OCI-LY1 (cell line): ENCODE results near the gene C1QB.

Experiments used
- H2AFZ ChIP-seq: fragments of 200-600 bp; sonication (generic), shearing (Covaris generic); 2 replicates; pipeline ENCODE4 v1.6.0; 2014; ENCODE audit warnings: antibody characterized with exemption, mild to moderate bottlenecking, low read length
- H3F3A ChIP-seq: fragments of 200-600 bp; sonication (generic), shearing (Covaris generic); 2 replicates; pipeline ENCODE4 v1.6.0; 2014; ENCODE audit warnings: mild to moderate bottlenecking, antibody characterized with exemption, low read length, moderate library complexity; ENCODE audit not compliant: insufficient read depth
- H3K27ac ChIP-seq: fragments of 200-600 bp; sonication (generic); 2 replicates; pipeline ENCODE4 v1.5.1; 2014; ENCODE audit warnings: low read length, mixed run types, mild to moderate bottlenecking, low read depth; ENCODE audit not compliant: poor library complexity, severe bottlenecking
- H3K27me3 ChIP-seq: fragments of 200-600 bp; sonication (generic); 2 replicates; pipeline ENCODE4 v1.6.0; 2014; ENCODE audit warnings: antibody characterized with exemption, mild to moderate bottlenecking, low read length, moderate library complexity; ENCODE audit not compliant: insufficient read depth
- H3K36me3 ChIP-seq: fragments of 200-600 bp; sonication (generic); 2 replicates; pipeline ENCODE4 v1.6.1; 2014; ENCODE audit warnings: mild to moderate bottlenecking, antibody characterized with exemption, low read length, moderate library complexity, mixed read lengths; ENCODE audit not compliant: insufficient read depth
- H3K4me1 ChIP-seq: fragments of 200-600 bp; sonication (generic); 2 replicates; pipeline ENCODE4 v1.5.1; 2014; ENCODE audit warnings: mild to moderate bottlenecking, low read length, moderate library complexity; ENCODE audit not compliant: insufficient read depth, severe bottlenecking
- H3K4me2 ChIP-seq: fragments of 200-600 bp; sonication (generic), shearing (Covaris generic); 2 replicates; pipeline ENCODE4 v1.6.1; 2014; ENCODE audit warnings: low read length
- H3K4me3 ChIP-seq: fragments of 200-600 bp; sonication (generic); 2 replicates; pipeline ENCODE4 v1.5.1; 2014; ENCODE audit warnings: low read length, low read depth, mild to moderate bottlenecking, mixed read lengths; ENCODE audit not compliant: poor library complexity, severe bottlenecking
- H3K79me2 ChIP-seq: fragments of 200-600 bp; shearing (Covaris generic); 2 replicates; pipeline ENCODE4 v1.6.1; 2016; ENCODE audit warnings: mixed run types, low read length, mixed read lengths; ENCODE audit not compliant: insufficient read depth
- H3K9ac ChIP-seq: fragments of 200-600 bp; sonication (generic), shearing (Covaris generic); 2 replicates; pipeline ENCODE4 v1.6.1; 2014; ENCODE audit warnings: mild to moderate bottlenecking, low read length, mixed read lengths
- H3K9me2 ChIP-seq: fragments of 200-600 bp; sonication (generic), shearing (Covaris generic); 2 replicates; pipeline ENCODE4 v1.6.1; 2014; ENCODE audit warnings: low read depth, mild to moderate bottlenecking, low read length, mixed read lengths
- H3K9me3 ChIP-seq: fragments of 200-600 bp; shearing (Covaris generic); 2 replicates; pipeline ENCODE4 v1.6.1; 2014; ENCODE audit warnings: low read length, mixed read lengths
- H4K20me1 ChIP-seq: fragments of 200-600 bp; sonication (generic), shearing (Covaris generic); 2 replicates; pipeline ENCODE4 v1.6.0; 2016; ENCODE audit warnings: mild to moderate bottlenecking, low read length; ENCODE audit not compliant: insufficient read depth
- EZH2 ChIP-seq: fragments of 200-600 bp; sonication (generic), shearing (Covaris generic); IDR thresholded peaks from 2 replicates; pipeline ENCODE4 v1.8.0; 2017; ENCODE audit warnings: borderline replicate concordance, mixed run types, mild to moderate bottlenecking, antibody characterized with exemption, low read length, moderate library complexity, mixed read lengths
- TF ChIP-seq, protein P1 (sequence below): fragments of 200-600 bp; sonication (generic), shearing (Covaris generic); IDR thresholded peaks from 2 replicates; pipeline ENCODE4 v1.5.1; 2017; ENCODE audit warnings: mild to moderate bottlenecking, antibody characterized with exemption, low read length, moderate library complexity, mixed read lengths

The C1QB gene

DNA sequence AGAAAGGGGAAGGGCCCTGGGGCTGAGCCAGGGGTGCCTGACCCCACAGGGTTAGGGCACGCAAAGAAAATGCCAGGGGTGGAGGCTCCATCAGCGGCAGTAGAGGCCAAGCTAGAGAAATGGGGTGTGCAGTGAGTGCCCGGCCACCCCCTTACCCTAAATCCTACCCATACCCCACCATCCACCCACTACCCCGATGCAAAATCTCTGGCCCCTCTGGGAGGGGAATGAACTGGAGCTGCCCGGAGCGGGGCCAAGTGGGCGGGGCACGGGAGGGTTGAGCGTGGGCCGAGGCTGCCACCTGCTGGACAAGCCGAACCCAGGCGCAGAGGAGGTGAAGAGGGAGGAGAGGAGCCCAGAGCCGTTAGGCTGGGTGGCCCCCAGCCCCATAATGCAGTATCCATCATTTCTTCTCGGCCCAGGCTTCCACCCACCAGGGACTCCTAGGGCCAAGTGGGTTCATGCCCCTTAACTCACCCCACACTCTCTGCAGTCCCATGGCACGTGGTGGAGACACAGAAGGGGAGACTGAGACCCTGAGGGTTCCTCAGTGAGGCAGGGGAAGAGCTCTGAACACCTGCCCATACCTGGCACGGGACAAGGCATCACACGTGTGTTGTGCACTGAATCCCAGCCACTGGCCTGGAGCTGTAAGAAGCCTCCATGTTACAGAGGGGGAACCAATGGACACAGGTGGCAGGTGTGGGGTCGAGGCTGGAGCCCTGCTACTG lies 11.0 kb upstream of the C1QB start:
- Histone ChIP-seq H3K9me3 (no peaks in the 10 kb centered on the region), H3K4me1 (no peaks in the 10 kb centered on the region), H3K9ac (no peak overlapping the region), H3F3A (no peaks in the 10 kb centered on the region), H4K20me1 (no peaks in the 10 kb centered on the region), H3K4me2 (no peak overlapping the region), H3K79me2 (no peaks in the 10 kb centered on the region), H2AFZ (no peak overlapping the region), H3K4me3 (no peak overlapping the region), H3K27ac (no peak overlapping the region), H3K36me3 (no peaks in the 10 kb centered on the region), H3K9me2 (no peaks in the 10 kb centered on the region), H3K27me3 (no peaks in the 10 kb centered on the region)
- TF ChIP-seq EZH2: no peak
- TF ChIP-seq, protein P1, sequence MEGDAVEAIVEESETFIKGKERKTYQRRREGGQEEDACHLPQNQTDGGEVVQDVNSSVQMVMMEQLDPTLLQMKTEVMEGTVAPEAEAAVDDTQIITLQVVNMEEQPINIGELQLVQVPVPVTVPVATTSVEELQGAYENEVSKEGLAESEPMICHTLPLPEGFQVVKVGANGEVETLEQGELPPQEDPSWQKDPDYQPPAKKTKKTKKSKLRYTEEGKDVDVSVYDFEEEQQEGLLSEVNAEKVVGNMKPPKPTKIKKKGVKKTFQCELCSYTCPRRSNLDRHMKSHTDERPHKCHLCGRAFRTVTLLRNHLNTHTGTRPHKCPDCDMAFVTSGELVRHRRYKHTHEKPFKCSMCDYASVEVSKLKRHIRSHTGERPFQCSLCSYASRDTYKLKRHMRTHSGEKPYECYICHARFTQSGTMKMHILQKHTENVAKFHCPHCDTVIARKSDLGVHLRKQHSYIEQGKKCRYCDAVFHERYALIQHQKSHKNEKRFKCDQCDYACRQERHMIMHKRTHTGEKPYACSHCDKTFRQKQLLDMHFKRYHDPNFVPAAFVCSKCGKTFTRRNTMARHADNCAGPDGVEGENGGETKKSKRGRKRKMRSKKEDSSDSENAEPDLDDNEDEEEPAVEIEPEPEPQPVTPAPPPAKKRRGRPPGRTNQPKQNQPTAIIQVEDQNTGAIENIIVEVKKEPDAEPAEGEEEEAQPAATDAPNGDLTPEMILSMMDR: peak; percentile 84

DNA sequence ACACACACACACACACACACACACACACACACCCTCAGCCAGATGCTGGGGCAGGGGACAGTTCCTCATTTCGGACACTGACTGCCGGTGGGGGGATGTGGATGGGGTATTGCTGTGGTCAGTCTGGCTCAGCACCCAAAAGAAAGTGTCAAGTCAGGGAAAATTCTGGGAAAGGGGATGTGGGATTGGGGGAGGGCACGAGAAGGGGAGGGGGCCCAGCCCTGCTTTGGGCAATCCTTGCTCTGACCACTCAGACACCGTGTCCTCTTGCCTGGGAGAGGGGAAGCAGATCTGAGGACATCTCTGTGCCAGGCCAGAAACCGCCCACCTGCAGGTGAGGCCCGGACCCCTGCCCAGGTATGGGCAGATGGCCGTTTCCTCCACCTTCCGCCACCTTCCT lies 9.7 kb upstream of the C1QB start, which contains the start of gene C1QC:
C1QC (plus strand) TSS at position 253 of the 400 bp plus-strand sequence. CDS start 391 bp downstream, outside the sequence.
- H4K20me1 ChIP-seq: no peaks in the 10 kb centered on the region
- no peak within 1 kb of the TSS for H3K9ac ChIP-seq
- H3K4me1 ChIP-seq: no peaks in the 10 kb centered on the region
- no peaks in the 10 kb centered on the region for H3F3A ChIP-seq
- H3K79me2 ChIP-seq: no peaks in the 10 kb centered on the region
- no peak within 1 kb of the TSS for H3K4me2 ChIP-seq
- no peak within 1 kb of the TSS for H3K4me3 ChIP-seq
- H3K9me3 ChIP-seq: no peaks in the 10 kb centered on the region
- H3K9me2 ChIP-seq: no peaks in the 10 kb centered on the region
- no peaks in the 10 kb centered on the region for H3K27me3 ChIP-seq
- no peak within 1 kb of the TSS for H2AFZ ChIP-seq
- TF ChIP-seq, protein P1: no peak
- TF ChIP-seq EZH2: no peak
- H3K27ac ChIP-seq: no peak within 1 kb of the TSS
- no peaks in the 10 kb centered on the region for H3K36me3 ChIP-seq

DNA sequence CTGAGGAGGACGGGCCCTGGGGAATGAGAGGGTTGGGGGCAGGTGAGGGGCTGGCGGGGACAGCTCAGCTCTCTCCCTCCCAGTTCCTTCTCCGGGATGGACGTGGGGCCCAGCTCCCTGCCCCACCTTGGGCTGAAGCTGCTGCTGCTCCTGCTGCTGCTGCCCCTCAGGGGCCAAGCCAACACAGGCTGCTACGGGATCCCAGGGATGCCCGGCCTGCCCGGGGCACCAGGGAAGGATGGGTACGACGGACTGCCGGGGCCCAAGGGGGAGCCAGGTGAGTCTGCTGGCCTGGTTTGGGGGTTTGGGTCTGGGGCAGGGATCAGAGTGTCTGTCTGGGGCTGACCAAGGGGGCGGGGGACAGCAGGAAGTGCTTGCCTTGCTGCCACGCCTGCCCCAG lies 9.1 kb upstream of the C1QB start:
- no peaks in the 10 kb centered on the region for H3K79me2 ChIP-seq
- no peak overlapping the region for H2AFZ ChIP-seq
- H3K27me3 ChIP-seq: no peaks in the 10 kb centered on the region
- no peaks in the 10 kb centered on the region for H3F3A ChIP-seq
- H3K27ac ChIP-seq: no peak overlapping the region
- H3K36me3 ChIP-seq: no peaks in the 10 kb centered on the region
- no peak for TF ChIP-seq EZH2
- TF ChIP-seq, protein P1: no peak
- H3K9ac ChIP-seq: no peak overlapping the region
- H3K4me1 ChIP-seq: no peaks in the 10 kb centered on the region
- no peak overlapping the region for H3K4me2 ChIP-seq
- no peaks in the 10 kb centered on the region for H3K9me3 ChIP-seq
- H3K9me2 ChIP-seq: no peaks in the 10 kb centered on the region
- H4K20me1 ChIP-seq: no peaks in the 10 kb centered on the region
- no peak overlapping the region for H3K4me3 ChIP-seq
